Measurements from ENCODE around the gene TEKT3.
A peak's percentile ranks its signal among the peaks of the same experiment; 100 is the strongest.

DNA sequence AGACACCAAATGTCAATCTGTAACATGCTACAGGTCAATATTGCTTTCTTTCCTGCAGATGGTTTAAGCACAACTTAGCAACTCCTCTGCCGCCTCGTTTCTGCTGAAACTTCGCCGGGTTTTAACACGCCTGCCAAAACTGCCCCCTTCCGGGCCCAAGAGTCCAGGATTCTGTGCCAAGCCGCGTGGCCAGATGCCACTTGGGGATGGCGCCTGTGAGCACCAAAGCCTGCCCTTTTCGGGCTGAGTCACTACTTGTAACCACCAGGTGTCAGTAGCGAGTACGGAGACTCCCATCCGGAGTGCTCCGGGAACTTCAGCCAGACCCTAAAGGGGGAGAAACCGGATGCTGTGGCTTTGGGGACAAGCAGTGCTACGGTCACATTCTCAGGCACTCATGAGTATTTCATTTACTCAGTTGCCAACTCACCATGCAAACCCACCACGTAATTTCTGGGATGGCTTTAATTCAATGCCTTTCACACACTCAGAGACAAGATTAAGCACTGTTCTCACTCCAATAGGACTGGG, 84.1 kb downstream of the TEKT3 start:
- TF ChIP-seq, protein P1, sequence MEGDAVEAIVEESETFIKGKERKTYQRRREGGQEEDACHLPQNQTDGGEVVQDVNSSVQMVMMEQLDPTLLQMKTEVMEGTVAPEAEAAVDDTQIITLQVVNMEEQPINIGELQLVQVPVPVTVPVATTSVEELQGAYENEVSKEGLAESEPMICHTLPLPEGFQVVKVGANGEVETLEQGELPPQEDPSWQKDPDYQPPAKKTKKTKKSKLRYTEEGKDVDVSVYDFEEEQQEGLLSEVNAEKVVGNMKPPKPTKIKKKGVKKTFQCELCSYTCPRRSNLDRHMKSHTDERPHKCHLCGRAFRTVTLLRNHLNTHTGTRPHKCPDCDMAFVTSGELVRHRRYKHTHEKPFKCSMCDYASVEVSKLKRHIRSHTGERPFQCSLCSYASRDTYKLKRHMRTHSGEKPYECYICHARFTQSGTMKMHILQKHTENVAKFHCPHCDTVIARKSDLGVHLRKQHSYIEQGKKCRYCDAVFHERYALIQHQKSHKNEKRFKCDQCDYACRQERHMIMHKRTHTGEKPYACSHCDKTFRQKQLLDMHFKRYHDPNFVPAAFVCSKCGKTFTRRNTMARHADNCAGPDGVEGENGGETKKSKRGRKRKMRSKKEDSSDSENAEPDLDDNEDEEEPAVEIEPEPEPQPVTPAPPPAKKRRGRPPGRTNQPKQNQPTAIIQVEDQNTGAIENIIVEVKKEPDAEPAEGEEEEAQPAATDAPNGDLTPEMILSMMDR (IDR thresholded peaks at IDR 0.05): peak; percentile 72 to 86 (median 80)
- no peak for TF ChIP-seq POLR2A (IDR thresholded peaks at IDR 0.05)
